ENCODE measurements around the gene TMEM255A.
"Not testable (repeated sequence)": the region's sequence is repeated elsewhere in the genome, so short reads cannot be mapped to it uniquely, and the experiment has no call there.

The TMEM255A gene

GRCh38 chrX:120310861-120311726, at the start of gene TMEM255A:
TMEM255A (minus strand) TSS chrX:120311461; CDS start chrX:120311309, 152 bp downstream.
- DNase-seq (ENCODE audit: low read depth in 2 of 2) = no peak

GRCh38 chrX:120358737-120359456, 47.6 kb upstream of the TMEM255A start:
- DNase-seq (ENCODE audit: low read depth in 2 of 2) = peak; percentile 7 to 21

- DNase-seq (ENCODE audit: low read depth in 2 of 2) = no peak
These were observed 45.9 kb upstream of the TMEM255A start for GRCh38 chrX:120357186-120357585.

GRCh38 chrX:120356084-120356483, 44.8 kb upstream of the TMEM255A start:
- DNase-seq (ENCODE audit: low read depth in 2 of 2) = no peak

- no peak for DNase-seq (ENCODE audit: low read depth in 2 of 2)
These were observed 39.3 kb upstream of the TMEM255A start for GRCh38 chrX:120350450-120351138.

- not testable (repeated sequence) for DNase-seq (ENCODE audit: low read depth in 2 of 2)
These were observed 33.3 kb upstream of the TMEM255A start for GRCh38 chrX:120344566-120344965.

GRCh38 chrX:120336899-120337298, 25.6 kb upstream of the TMEM255A start:
- no peak for DNase-seq (ENCODE audit: low read depth in 2 of 2)

GRCh38 chrX:120335289-120335688, 24.0 kb upstream of the TMEM255A start:
- no peak for DNase-seq (ENCODE audit: low read depth in 2 of 2)

GRCh38 chrX:120334603-120335002, 23.3 kb upstream of the TMEM255A start:
- DNase-seq (ENCODE audit: low read depth in 2 of 2) = no peak

GRCh38 chrX:120334151-120334550, 22.9 kb upstream of the TMEM255A start:
- DNase-seq (ENCODE audit: low read depth in 2 of 2) = no peak

GRCh38 chrX:120332394-120332793, 21.1 kb upstream of the TMEM255A start:
- DNase-seq (ENCODE audit: low read depth in 2 of 2) = no peak

- no peak for DNase-seq (ENCODE audit: low read depth in 2 of 2)
These were observed 19.9 kb upstream of the TMEM255A start for GRCh38 chrX:120331116-120331515.

GRCh38 chrX:120321520-120322281, 10.4 kb upstream of the TMEM255A start:
- DNase-seq (ENCODE audit: low read depth in 2 of 2) = no peak

GRCh38 chrX:120318411-120318810, 7.2 kb upstream of the TMEM255A start:
- no peak for DNase-seq (ENCODE audit: low read depth in 2 of 2)

GRCh38 chrX:120316587-120317283, 5.5 kb upstream of the TMEM255A start:
- no peak for DNase-seq (ENCODE audit: low read depth in 2 of 2)

GRCh38 chrX:120315776-120316175, 4.5 kb upstream of the TMEM255A start:
- DNase-seq (ENCODE audit: low read depth in 2 of 2) = no peak

GRCh38 chrX:120311727-120312063, 434 bp upstream of the TMEM255A start:
- no peak for DNase-seq (ENCODE audit: low read depth in 2 of 2)

GRCh38 chrX:120309873-120310705, 1.2 kb downstream of the TMEM255A start:
- no peak for DNase-seq (ENCODE audit: low read depth in 2 of 2)

- DNase-seq (ENCODE audit: low read depth in 2 of 2) = peak; percentile 22 to 38
These were observed 2.0 kb downstream of the TMEM255A start for GRCh38 chrX:120308959-120309872.
